HL-60/S4 treated with phorbol 12-myristate 13-acetate at 8.2 ng/mL for 4 days and 3 days (cell line): Measurements from ENCODE around the gene SRA1.

ENCODE experiments used
- in situ Hi-C: fragments of 300-500 bp; cut with MboI; formaldehyde crosslinking; loops from 2 replicates; pipeline ENCODE4 v1.15.0; 2022; ENCODE audit warnings: low sequenced_read_pairs

The SRA1 gene

GRCh38 chr5:140553657-140554056, 3.6 kb downstream of the SRA1 start:
- in situ Hi-C loops: no loop called here

GRCh38 chr5:140551872-140552271, 5.4 kb downstream of the SRA1 start:
- in situ Hi-C loops: no loop called here

- in situ Hi-C loops: no loop called here
Measured at GRCh38 chr5:140550147-140551079, 6.9 kb downstream of the SRA1 start.

- in situ Hi-C loops: no loop called here
Measured at GRCh38 chr5:140549237-140550144, 7.8 kb downstream of the SRA1 start.

GRCh38 chr5:140548791-140549190, 8.5 kb downstream of the SRA1 start:
- in situ Hi-C loops: no loop called here

- in situ Hi-C loops: no loop called here
Measured at GRCh38 chr5:140548300-140548688, 9.0 kb downstream of the SRA1 start.

GRCh38 chr5:140547508-140548299, 9.6 kb downstream of the SRA1 start, which contains the start of gene EIF4EBP3:
Gene EIF4EBP3 (plus strand): TSS chr5:140547662. CDS start chr5:140547738, 76 bp downstream.
- in situ Hi-C loops: no loop called here

- in situ Hi-C loops: no loop called here
Measured at GRCh38 chr5:140546851-140547507, 10.3 kb downstream of the SRA1 start.

- in situ Hi-C loops: no loop called here
Measured at GRCh38 chr5:140545606-140546005, 11.7 kb downstream of the SRA1 start.

GRCh38 chr5:140544986-140545385, 12.3 kb downstream of the SRA1 start:
- in situ Hi-C loops: no loop called here

- in situ Hi-C loops: no loop called here
Measured at GRCh38 chr5:140542972-140543371, 14.3 kb downstream of the SRA1 start.

- in situ Hi-C loops: no loop called here
Measured at GRCh38 chr5:140540227-140540626, 17.0 kb downstream of the SRA1 start.

GRCh38 chr5:140524003-140524402, 33.3 kb downstream of the SRA1 start:
- in situ Hi-C loops: no loop called here

- in situ Hi-C loops: no loop called here
Measured at GRCh38 chr5:140513124-140513523, 44.1 kb downstream of the SRA1 start.

- in situ Hi-C loops: no loop called here
Measured at GRCh38 chr5:140509898-140510297, 47.4 kb downstream of the SRA1 start.

- in situ Hi-C loops: no loop called here
Measured at GRCh38 chr5:140502834-140503233, 54.4 kb downstream of the SRA1 start.
